SK-N-SH (cell line): Measurements from ENCODE around the gene CYP4F12. TPM values are rescaled to one million over a fixed set of nuclear protein-coding genes. Genes with fewer than 3 reads are reported as not detected.

ENCODE experiments used
- CTCF ChIA-PET: fragments of 300-600, 350-600 bp; formaldehyde crosslinking; extraction: SDS; loops from one replicate; lab custom pipeline; 2021; lab: Yijun Ruan, JAX
- POLR2A ChIA-PET: fragments of 350-600 bp; sonication (Branson Sonifier 250); formaldehyde crosslinking; extraction: SDS; loops from one replicate; lab custom pipeline; 2020; ENCODE audit warnings: antibody characterized with exemption, inconsistent platforms; lab: Yijun Ruan, JAX
- DNase-seq: peaks from one replicate; pipeline ENCODE4 v3.0.0; 2012
- H2AFZ ChIP-seq: fragments of 200-600 bp; sonication (generic); 2 replicates; pipeline ENCODE4 v1.8.1; 2016; ENCODE audit warnings: antibody characterized with exemption, mild to moderate bottlenecking, low read depth
- H3F3A ChIP-seq: fragments of 200-600 bp; sonication (generic); replicated peaks from 2 replicates; pipeline ENCODE3; 2016; ENCODE audit warnings: antibody characterized with exemption, mild to moderate bottlenecking; ENCODE audit not compliant: insufficient read depth
- H3K27ac ChIP-seq, 2 experiments: fragments of 200-500 bp in 1 of 2; fragments of 200-600 bp in 1 of 2; sonication (Bioruptor generic) in 1 of 2; sonication (generic), shearing (Covaris generic) in 1 of 2; 2 replicates each; pipeline versions ENCODE4 v1.5.1 to v1.6.1; 2014 to 2016; ENCODE audit warnings: low read depth in 2 of 2, inconsistent platforms in 1 of 2, low read length in 1 of 2, mild to moderate bottlenecking in 1 of 2, mixed read lengths in 1 of 2
- H3K27me3 ChIP-seq: fragments of 200-600 bp; sonication (generic), shearing (Covaris generic); 2 replicates; pipeline ENCODE4 v1.6.1; 2016; ENCODE audit warnings: mixed run types; ENCODE audit not compliant: insufficient read depth
- H3K36me3 ChIP-seq, 2 experiments: fragments of 200-500 bp in 1 of 2; fragments of 200-600 bp in 1 of 2; sonication (Bioruptor generic) in 1 of 2; sonication (generic) in 1 of 2; replicated peaks in 1 of 2; 2 replicates each; pipeline versions ENCODE3 to v1.5.1; 2014 to 2016; ENCODE audit warnings: low read length in 1 of 2, mild to moderate bottlenecking in 1 of 2; ENCODE audit not compliant: insufficient read depth in 2 of 2, control insufficient read depth in 1 of 2
- H3K4me1 ChIP-seq, 2 experiments: fragments of 200-500 bp in 1 of 2; fragments of 200-600 bp in 1 of 2; sonication (Bioruptor generic) in 1 of 2; sonication (generic), shearing (Covaris generic) in 1 of 2; 2 replicates each; pipeline versions ENCODE4 v1.5.1 to v1.6.1; 2014 to 2016; ENCODE audit warnings: low read depth in 1 of 2, low read length in 1 of 2, mixed run types in 1 of 2; ENCODE audit not compliant: insufficient read depth in 2 of 2, control insufficient read depth in 1 of 2
- H3K4me2 ChIP-seq: fragments of 200-600 bp; sonication (generic), shearing (Covaris generic); 2 replicates; pipeline ENCODE4 v1.6.1; 2017; ENCODE audit warnings: mixed run types
- H3K4me3 ChIP-seq, 2 experiments: fragments of 200-500 bp in 1 of 2; fragments of 200-600 bp in 1 of 2; sonication (Bioruptor generic) in 1 of 2; sonication (generic), shearing (Covaris generic) in 1 of 2; 2 replicates each; pipeline versions ENCODE4 v1.5.1 to v1.8.1; 2014 to 2016; ENCODE audit warnings: low read depth in 2 of 2, inconsistent platforms in 1 of 2, low read length in 1 of 2, mild to moderate bottlenecking in 1 of 2, mixed read lengths in 1 of 2, moderate library complexity in 1 of 2
- H3K79me2 ChIP-seq: fragments of 200-600 bp; sonication (generic); 2 replicates; pipeline ENCODE4 v1.8.1; 2017; ENCODE audit warnings: mild to moderate bottlenecking; ENCODE audit not compliant: insufficient read depth
- H3K9ac ChIP-seq: fragments of 200-600 bp; sonication (generic); 2 replicates; pipeline ENCODE4 v1.6.1; 2017; ENCODE audit warnings: mixed run types
- H3K9me2 ChIP-seq: fragments of 200-600 bp; sonication (generic); 2 replicates; pipeline ENCODE4 v1.6.1; 2017; ENCODE audit warnings: mixed run types
- H3K9me3 ChIP-seq: fragments of 200-600 bp; sonication (generic); 2 replicates; pipeline ENCODE4 v1.6.1; 2017; ENCODE audit warnings: mixed run types, mild to moderate bottlenecking, moderate library complexity
- H4K20me1 ChIP-seq: fragments of 200-600 bp; sonication (generic); 2 replicates; pipeline ENCODE4 v1.6.1; 2017; ENCODE audit warnings: mild to moderate bottlenecking, mixed run types; ENCODE audit not compliant: insufficient read depth
- FOSL2 ChIP-seq: IDR thresholded peaks from 2 replicates; pipeline ENCODE4 v1.4.0; 2012; ENCODE audit warnings: low read depth, mild to moderate bottlenecking, moderate library complexity, borderline replicate concordance
- FOXJ3 ChIP-seq: sonication (generic); formaldehyde crosslinking; IDR thresholded peaks from 2 replicates; pipeline ENCODE4 v1.5.1; 2020; ENCODE audit warnings: mild to moderate bottlenecking, missing genetic modification reagents
- FOXM1 ChIP-seq: IDR thresholded peaks from 2 replicates; pipeline ENCODE4 v1.4.0; 2012; ENCODE audit warnings: low read depth, mild to moderate bottlenecking
- GATA2 ChIP-seq: sonication (generic); formaldehyde crosslinking; IDR thresholded peaks from 2 replicates; pipeline ENCODE4 v1.5.0; 2020; ENCODE audit warnings: mild to moderate bottlenecking, missing genetic modification reagents
- NFIC ChIP-seq: IDR thresholded peaks from 2 replicates; pipeline ENCODE4 v1.4.0; 2012; ENCODE audit warnings: borderline replicate concordance
- POLR2AphosphoS5 ChIP-seq: IDR thresholded peaks from 2 replicates; pipeline ENCODE4 v1.6.1; 2012; ENCODE audit warnings: low read depth, low read length
- RAD21 ChIP-seq: IDR thresholded peaks from 2 replicates; pipeline ENCODE4 v1.6.1; 2012; ENCODE audit warnings: mild to moderate bottlenecking, low read length
- RFX5 ChIP-seq: IDR thresholded peaks from 2 replicates; pipeline ENCODE4 v1.6.1; 2012; ENCODE audit warnings: mild to moderate bottlenecking, improper control_type of control experiment, low read length
- RXRA ChIP-seq: IDR thresholded peaks from 2 replicates; pipeline ENCODE4 v1.4.0; 2012; ENCODE audit warnings: low read depth, mild to moderate bottlenecking, borderline replicate concordance
- SMC3 ChIP-seq: IDR thresholded peaks from 2 replicates; pipeline ENCODE4 v1.6.1; 2012; ENCODE audit warnings: low read depth, low read length, improper control_type of control experiment
- TAF1 ChIP-seq: IDR thresholded peaks from 2 replicates; pipeline ENCODE4 v1.6.1; 2012; ENCODE audit warnings: low read depth, mild to moderate bottlenecking, low read length, moderate library complexity, borderline replicate concordance
- TCF12 ChIP-seq: IDR thresholded peaks from 2 replicates; pipeline ENCODE4 v1.4.0; 2012
- YY1 ChIP-seq: IDR thresholded peaks from 2 replicates; pipeline ENCODE4 v1.4.0; 2012; ENCODE audit warnings: low read depth, mild to moderate bottlenecking
- WGBS: methylation state at CpG from one replicate; pipeline ENCODE4 v1.1.6; 2017; ENCODE audit warnings: low lambda C conversion rate; 5-methylcytosine and 5-hydroxymethylcytosine counted together
- polyA plus RNA-seq, 3 experiments: library from polyadenylated mRNA; depleted of rRNA; stranded (reverse); fragments of >200 nt; gene quantifications; 2 replicates each; pipeline ENCODE4 v1.2.3, GENCODE V29; 2012
- TF ChIP-seq, protein P1 (sequence below): IDR thresholded peaks from 2 replicates; pipeline ENCODE4; 2012
- TF ChIP-seq, protein P2 (sequence below): fragments of 200-600 bp; sonication (generic); IDR thresholded peaks from 2 replicates; pipeline ENCODE4 v1.6.1; 2017; ENCODE audit warnings: antibody characterized with exemption, mild to moderate bottlenecking, moderate library complexity
- TF ChIP-seq, protein P3 (sequence below): IDR thresholded peaks from 2 replicates; pipeline ENCODE4 v1.4.0; 2012; ENCODE audit warnings: low read depth, borderline replicate concordance
- TF ChIP-seq, protein P4 (sequence below): IDR thresholded peaks from 2 replicates; pipeline ENCODE4 v1.4.0; 2012; ENCODE audit warnings: low read depth
- TF ChIP-seq, protein P5 (sequence below): IDR thresholded peaks from 2 replicates; pipeline ENCODE4 v1.6.1; 2012; ENCODE audit warnings: mild to moderate bottlenecking, low read depth, low read length, moderate library complexity
- TF ChIP-seq, protein P6 (sequence below): fragments of 150-350 bp; IDR thresholded peaks from 2 replicates; pipeline ENCODE4 v1.6.1; 2016; ENCODE audit warnings: mild to moderate bottlenecking, low read depth, low read length

CYP4F12 gene
- polyA plus RNA-seq, 1 of the 3 experiments (the other 2 are of a cell fraction) = not detected

DNA sequence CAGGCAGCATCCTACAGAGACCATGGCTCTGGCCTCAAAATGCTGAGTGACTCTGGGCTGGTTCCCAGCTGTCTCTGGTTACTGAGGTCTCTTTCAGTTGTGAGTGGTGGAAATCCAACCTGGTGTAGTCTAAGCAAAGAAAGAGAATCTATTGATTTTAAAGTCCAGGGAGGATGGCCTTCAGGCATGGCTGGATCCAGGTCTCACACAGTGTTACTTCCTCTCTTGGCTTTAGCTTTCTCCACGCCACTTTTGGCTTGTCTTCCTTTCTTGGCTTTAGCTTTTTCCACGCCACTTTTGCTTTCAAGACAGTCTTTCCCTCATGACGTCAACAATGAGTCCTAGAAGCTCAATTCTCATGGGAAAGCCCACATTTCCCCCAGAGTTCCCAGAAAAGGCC, 28.1 kb upstream of the CYP4F12 start:
- no peaks in the 10 kb centered on the region for H3K4me1 ChIP-seq
- H3F3A ChIP-seq = no peaks in the 10 kb centered on the region
- no peak for DNase-seq
- no peaks in the 10 kb centered on the region for H3K9me2 ChIP-seq
- no peak overlapping the region for H3K9ac ChIP-seq
- ChIA-PET CTCF (no interaction called here), POLR2A (no interaction called here)
- WGBS = 12% methylated on average over 3 of the region's 3 CpGs
- no peaks in the 10 kb centered on the region for H3K36me3 ChIP-seq
- no peak overlapping the region for H2AFZ ChIP-seq
- H3K9me3 ChIP-seq = no peaks in the 10 kb centered on the region
- no peak overlapping the region for H3K4me3 ChIP-seq
- H3K4me2 ChIP-seq = no peak overlapping the region
- H3K27ac ChIP-seq = no peak overlapping the region
- H3K27me3 ChIP-seq = no peaks in the 10 kb centered on the region
- TF ChIP-seq FOXM1 (no peak), POLR2AphosphoS5 (no peak), RAD21 (no peak), FOXJ3 (no peak), TAF1 (no peak), SMC3 (no peak), GATA2 (CRISPR knock-in tag) (no peak), RXRA (no peak), TCF12 (no peak), RFX5 (no peak), YY1 (no peak), FOSL2 (no peak), NFIC (no peak)
- TF ChIP-seq, protein P1, sequence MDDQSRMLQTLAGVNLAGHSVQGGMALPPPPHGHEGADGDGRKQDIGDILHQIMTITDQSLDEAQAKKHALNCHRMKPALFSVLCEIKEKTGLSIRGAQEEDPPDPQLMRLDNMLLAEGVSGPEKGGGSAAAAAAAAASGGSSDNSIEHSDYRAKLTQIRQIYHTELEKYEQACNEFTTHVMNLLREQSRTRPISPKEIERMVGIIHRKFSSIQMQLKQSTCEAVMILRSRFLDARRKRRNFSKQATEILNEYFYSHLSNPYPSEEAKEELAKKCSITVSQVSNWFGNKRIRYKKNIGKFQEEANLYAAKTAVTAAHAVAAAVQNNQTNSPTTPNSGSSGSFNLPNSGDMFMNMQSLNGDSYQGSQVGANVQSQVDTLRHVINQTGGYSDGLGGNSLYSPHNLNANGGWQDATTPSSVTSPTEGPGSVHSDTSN = no peak
- TF ChIP-seq, protein P2, sequence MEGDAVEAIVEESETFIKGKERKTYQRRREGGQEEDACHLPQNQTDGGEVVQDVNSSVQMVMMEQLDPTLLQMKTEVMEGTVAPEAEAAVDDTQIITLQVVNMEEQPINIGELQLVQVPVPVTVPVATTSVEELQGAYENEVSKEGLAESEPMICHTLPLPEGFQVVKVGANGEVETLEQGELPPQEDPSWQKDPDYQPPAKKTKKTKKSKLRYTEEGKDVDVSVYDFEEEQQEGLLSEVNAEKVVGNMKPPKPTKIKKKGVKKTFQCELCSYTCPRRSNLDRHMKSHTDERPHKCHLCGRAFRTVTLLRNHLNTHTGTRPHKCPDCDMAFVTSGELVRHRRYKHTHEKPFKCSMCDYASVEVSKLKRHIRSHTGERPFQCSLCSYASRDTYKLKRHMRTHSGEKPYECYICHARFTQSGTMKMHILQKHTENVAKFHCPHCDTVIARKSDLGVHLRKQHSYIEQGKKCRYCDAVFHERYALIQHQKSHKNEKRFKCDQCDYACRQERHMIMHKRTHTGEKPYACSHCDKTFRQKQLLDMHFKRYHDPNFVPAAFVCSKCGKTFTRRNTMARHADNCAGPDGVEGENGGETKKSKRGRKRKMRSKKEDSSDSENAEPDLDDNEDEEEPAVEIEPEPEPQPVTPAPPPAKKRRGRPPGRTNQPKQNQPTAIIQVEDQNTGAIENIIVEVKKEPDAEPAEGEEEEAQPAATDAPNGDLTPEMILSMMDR = no peak
- TF ChIP-seq, protein P3, sequence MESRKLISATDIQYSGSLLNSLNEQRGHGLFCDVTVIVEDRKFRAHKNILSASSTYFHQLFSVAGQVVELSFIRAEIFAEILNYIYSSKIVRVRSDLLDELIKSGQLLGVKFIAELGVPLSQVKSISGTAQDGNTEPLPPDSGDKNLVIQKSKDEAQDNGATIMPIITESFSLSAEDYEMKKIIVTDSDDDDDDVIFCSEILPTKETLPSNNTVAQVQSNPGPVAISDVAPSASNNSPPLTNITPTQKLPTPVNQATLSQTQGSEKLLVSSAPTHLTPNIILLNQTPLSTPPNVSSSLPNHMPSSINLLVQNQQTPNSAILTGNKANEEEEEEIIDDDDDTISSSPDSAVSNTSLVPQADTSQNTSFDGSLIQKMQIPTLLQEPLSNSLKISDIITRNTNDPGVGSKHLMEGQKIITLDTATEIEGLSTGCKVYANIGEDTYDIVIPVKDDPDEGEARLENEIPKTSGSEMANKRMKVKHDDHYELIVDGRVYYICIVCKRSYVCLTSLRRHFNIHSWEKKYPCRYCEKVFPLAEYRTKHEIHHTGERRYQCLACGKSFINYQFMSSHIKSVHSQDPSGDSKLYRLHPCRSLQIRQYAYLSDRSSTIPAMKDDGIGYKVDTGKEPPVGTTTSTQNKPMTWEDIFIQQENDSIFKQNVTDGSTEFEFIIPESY = no peak
- TF ChIP-seq, protein P4, sequence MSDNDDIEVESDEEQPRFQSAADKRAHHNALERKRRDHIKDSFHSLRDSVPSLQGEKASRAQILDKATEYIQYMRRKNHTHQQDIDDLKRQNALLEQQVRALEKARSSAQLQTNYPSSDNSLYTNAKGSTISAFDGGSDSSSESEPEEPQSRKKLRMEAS = no peak
- TF ChIP-seq, protein P5, sequence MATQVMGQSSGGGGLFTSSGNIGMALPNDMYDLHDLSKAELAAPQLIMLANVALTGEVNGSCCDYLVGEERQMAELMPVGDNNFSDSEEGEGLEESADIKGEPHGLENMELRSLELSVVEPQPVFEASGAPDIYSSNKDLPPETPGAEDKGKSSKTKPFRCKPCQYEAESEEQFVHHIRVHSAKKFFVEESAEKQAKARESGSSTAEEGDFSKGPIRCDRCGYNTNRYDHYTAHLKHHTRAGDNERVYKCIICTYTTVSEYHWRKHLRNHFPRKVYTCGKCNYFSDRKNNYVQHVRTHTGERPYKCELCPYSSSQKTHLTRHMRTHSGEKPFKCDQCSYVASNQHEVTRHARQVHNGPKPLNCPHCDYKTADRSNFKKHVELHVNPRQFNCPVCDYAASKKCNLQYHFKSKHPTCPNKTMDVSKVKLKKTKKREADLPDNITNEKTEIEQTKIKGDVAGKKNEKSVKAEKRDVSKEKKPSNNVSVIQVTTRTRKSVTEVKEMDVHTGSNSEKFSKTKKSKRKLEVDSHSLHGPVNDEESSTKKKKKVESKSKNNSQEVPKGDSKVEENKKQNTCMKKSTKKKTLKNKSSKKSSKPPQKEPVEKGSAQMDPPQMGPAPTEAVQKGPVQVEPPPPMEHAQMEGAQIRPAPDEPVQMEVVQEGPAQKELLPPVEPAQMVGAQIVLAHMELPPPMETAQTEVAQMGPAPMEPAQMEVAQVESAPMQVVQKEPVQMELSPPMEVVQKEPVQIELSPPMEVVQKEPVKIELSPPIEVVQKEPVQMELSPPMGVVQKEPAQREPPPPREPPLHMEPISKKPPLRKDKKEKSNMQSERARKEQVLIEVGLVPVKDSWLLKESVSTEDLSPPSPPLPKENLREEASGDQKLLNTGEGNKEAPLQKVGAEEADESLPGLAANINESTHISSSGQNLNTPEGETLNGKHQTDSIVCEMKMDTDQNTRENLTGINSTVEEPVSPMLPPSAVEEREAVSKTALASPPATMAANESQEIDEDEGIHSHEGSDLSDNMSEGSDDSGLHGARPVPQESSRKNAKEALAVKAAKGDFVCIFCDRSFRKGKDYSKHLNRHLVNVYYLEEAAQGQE = no peak
- TF ChIP-seq, protein P6, sequence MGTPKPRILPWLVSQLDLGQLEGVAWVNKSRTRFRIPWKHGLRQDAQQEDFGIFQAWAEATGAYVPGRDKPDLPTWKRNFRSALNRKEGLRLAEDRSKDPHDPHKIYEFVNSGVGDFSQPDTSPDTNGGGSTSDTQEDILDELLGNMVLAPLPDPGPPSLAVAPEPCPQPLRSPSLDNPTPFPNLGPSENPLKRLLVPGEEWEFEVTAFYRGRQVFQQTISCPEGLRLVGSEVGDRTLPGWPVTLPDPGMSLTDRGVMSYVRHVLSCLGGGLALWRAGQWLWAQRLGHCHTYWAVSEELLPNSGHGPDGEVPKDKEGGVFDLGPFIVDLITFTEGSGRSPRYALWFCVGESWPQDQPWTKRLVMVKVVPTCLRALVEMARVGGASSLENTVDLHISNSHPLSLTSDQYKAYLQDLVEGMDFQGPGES = no peak
- TF ChIP-seq, all 33 proteins: peak for 0
- no peaks in the 10 kb centered on the region for H3K79me2 ChIP-seq
- H4K20me1 ChIP-seq = no peaks in the 10 kb centered on the region
